ENCODE measurements around the gene LGMN.
A peak's percentile ranks its signal among the peaks of the same experiment; 100 is the strongest.

Gene LGMN

DNA sequence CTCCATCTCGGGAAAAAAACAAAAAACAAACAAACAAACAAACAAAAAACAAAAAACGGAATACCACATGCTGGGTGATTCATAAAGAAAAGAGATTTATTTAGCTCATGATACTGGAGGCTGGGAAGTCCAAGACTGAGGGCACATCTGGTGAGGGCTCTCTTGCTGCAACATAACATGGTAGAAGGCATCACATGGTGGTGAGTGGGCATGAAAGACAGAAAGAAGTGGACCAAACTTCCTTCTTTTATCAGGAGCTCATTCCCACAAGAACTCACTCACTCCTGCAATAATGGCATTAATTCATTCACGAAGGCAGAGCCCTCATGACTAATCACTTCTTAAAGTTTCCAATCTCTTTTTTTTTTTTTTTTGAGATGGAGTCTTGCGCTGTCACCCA is 8.0 kb upstream of the LGMN start:
- no peak overlapping the region for H3K4me3 ChIP-seq (replicated peaks; ENCODE audit: insufficient read depth, low read length)
- H3K27ac ChIP-seq (replicated peaks), result no peak overlapping the region
- H3K27me3 ChIP-seq (ENCODE audit: insufficient read depth, poor library complexity, severe bottlenecking), result no peaks in the 10 kb centered on the region
- DNase-seq (ENCODE audit: low read depth in 1 of 2, low spot score in 1 of 2), result no peak
- TF ChIP-seq, protein P1, sequence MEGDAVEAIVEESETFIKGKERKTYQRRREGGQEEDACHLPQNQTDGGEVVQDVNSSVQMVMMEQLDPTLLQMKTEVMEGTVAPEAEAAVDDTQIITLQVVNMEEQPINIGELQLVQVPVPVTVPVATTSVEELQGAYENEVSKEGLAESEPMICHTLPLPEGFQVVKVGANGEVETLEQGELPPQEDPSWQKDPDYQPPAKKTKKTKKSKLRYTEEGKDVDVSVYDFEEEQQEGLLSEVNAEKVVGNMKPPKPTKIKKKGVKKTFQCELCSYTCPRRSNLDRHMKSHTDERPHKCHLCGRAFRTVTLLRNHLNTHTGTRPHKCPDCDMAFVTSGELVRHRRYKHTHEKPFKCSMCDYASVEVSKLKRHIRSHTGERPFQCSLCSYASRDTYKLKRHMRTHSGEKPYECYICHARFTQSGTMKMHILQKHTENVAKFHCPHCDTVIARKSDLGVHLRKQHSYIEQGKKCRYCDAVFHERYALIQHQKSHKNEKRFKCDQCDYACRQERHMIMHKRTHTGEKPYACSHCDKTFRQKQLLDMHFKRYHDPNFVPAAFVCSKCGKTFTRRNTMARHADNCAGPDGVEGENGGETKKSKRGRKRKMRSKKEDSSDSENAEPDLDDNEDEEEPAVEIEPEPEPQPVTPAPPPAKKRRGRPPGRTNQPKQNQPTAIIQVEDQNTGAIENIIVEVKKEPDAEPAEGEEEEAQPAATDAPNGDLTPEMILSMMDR (IDR thresholded peaks at IDR 0.05; ENCODE audit: insufficient read depth, low read length), result no peak
- TF ChIP-seq SPI1 (IDR thresholded peaks at IDR 0.05; ENCODE audit: borderline replicate concordance, low read depth), result no peak
- TF ChIP-seq, protein P2, sequence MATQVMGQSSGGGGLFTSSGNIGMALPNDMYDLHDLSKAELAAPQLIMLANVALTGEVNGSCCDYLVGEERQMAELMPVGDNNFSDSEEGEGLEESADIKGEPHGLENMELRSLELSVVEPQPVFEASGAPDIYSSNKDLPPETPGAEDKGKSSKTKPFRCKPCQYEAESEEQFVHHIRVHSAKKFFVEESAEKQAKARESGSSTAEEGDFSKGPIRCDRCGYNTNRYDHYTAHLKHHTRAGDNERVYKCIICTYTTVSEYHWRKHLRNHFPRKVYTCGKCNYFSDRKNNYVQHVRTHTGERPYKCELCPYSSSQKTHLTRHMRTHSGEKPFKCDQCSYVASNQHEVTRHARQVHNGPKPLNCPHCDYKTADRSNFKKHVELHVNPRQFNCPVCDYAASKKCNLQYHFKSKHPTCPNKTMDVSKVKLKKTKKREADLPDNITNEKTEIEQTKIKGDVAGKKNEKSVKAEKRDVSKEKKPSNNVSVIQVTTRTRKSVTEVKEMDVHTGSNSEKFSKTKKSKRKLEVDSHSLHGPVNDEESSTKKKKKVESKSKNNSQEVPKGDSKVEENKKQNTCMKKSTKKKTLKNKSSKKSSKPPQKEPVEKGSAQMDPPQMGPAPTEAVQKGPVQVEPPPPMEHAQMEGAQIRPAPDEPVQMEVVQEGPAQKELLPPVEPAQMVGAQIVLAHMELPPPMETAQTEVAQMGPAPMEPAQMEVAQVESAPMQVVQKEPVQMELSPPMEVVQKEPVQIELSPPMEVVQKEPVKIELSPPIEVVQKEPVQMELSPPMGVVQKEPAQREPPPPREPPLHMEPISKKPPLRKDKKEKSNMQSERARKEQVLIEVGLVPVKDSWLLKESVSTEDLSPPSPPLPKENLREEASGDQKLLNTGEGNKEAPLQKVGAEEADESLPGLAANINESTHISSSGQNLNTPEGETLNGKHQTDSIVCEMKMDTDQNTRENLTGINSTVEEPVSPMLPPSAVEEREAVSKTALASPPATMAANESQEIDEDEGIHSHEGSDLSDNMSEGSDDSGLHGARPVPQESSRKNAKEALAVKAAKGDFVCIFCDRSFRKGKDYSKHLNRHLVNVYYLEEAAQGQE (IDR thresholded peaks at IDR 0.05; ENCODE audit: insufficient replicate concordance, low read depth), result no peak
- no peak for TF ChIP-seq POLR2AphosphoS5 (IDR thresholded peaks at IDR 0.05; ENCODE audit: low read depth)
- no peak for TF ChIP-seq GABPA (IDR thresholded peaks at IDR 0.05; ENCODE audit: low read depth)

DNA sequence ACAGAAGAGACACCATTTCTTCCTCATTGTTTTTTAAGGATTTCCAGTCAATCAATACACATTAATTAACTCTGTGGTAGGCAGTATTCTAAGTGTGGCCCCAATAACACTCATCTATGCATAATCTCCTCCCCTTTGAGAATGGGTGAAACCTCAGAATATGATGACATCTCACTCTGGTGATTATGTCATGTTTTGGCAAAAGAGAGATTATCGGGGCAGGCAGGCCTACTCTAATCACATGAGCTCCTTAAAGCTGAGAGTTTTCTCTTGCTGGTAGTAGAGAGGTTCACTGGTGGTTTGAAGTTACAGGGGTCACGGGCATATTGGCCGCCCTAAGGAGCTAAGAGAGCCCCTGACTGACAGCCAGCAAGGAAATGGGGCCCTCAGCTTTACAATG is 7.1 kb upstream of the LGMN start:
- no peaks in the 10 kb centered on the region for H3K27me3 ChIP-seq (ENCODE audit: insufficient read depth, poor library complexity, severe bottlenecking)
- DNase-seq (ENCODE audit: low read depth in 1 of 2, low spot score in 1 of 2), result no peak
- no peak overlapping the region for H3K4me3 ChIP-seq (replicated peaks; ENCODE audit: insufficient read depth, low read length)
- no peak overlapping the region for H3K27ac ChIP-seq (replicated peaks)
- TF ChIP-seq, protein P2 (IDR thresholded peaks at IDR 0.05; ENCODE audit: insufficient replicate concordance, low read depth), result no peak
- TF ChIP-seq, protein P1 (IDR thresholded peaks at IDR 0.05; ENCODE audit: insufficient read depth, low read length), result no peak
- TF ChIP-seq POLR2AphosphoS5 (IDR thresholded peaks at IDR 0.05; ENCODE audit: low read depth) (no peak), GABPA (IDR thresholded peaks at IDR 0.05; ENCODE audit: low read depth) (no peak), SPI1 (IDR thresholded peaks at IDR 0.05; ENCODE audit: borderline replicate concordance, low read depth) (no peak)

DNA sequence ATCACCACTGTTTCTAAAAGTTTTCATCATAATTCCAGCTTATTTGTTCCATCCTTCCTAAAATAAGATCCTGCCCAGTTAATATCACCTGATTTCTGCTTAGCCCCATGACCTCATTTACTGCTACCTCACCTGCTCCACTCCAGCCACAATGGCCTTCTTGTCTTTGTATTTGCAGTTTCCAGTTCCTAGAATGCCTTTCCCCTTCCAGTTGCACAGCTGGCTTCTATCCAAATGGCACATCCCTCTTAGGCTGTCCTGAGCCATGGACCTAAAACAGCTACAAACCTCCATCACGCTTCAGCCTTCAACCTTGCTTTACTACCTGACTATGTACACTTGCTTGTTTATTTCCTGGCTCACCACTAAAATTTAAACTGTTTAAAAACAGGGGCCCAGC is 6.5 kb upstream of the LGMN start:
- TF ChIP-seq, protein P1 (IDR thresholded peaks at IDR 0.05; ENCODE audit: insufficient read depth, low read length), result no peak
- H3K4me3 ChIP-seq (replicated peaks; ENCODE audit: insufficient read depth, low read length), result no peak overlapping the region
- no peak for DNase-seq (ENCODE audit: low read depth in 1 of 2, low spot score in 1 of 2)

DNA sequence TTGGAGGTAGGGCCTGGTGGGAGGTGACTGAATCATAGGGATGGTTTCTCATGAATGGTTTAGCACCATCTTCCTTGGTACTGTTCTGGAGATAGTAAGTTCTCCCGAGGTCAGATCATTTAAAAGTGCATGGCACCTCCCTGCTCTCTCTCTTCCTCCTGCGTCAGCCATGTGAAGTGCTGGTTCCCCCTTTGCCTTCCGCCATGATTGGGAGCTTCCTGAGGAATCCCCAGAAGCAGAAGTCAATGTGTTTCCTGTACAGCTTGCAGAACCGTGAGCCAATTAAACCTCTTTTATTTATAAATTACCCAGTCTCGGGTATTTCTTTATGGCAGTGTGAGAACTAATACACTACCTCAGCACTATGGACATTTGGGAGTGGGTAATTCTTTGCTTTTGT is 4.8 kb upstream of the LGMN start:
- no peak overlapping the region for H3K27ac ChIP-seq (replicated peaks)
- H3K4me3 ChIP-seq (replicated peaks; ENCODE audit: insufficient read depth, low read length), result no peak overlapping the region
- TF ChIP-seq GABPA (IDR thresholded peaks at IDR 0.05; ENCODE audit: low read depth) (no peak), SPI1 (IDR thresholded peaks at IDR 0.05; ENCODE audit: borderline replicate concordance, low read depth) (peak; percentile 55; the same call in 1 of the 2 replicates)
- H3K27me3 ChIP-seq (ENCODE audit: insufficient read depth, poor library complexity, severe bottlenecking), result peaks cover 14% of the 10 kb centered on the region
- DNase-seq (ENCODE audit: low read depth in 1 of 2, low spot score in 1 of 2), result peak; percentile 30 to 45

More for the DNA sequence above, 6.5 kb upstream of the LGMN start:
- Histone ChIP-seq H3K27ac (replicated peaks) (no peak overlapping the region), H3K27me3 (ENCODE audit: insufficient read depth, poor library complexity, severe bottlenecking) (no peaks in the 10 kb centered on the region)
